H1 (cell line): ENCODE data around the gene CNDP1. TPM values are rescaled to one million over a fixed set of nuclear protein-coding genes. Genes with fewer than 3 reads are reported as not detected.

Experiments
- BACH1 ChIP-seq: IDR thresholded peaks from 2 replicates; pipeline ENCODE4 v1.6.1; 2012; ENCODE audit warnings: low read length, improper control_type of control experiment
- CHD7 ChIP-seq: fragments of 300-600 bp; sonication (generic); IDR thresholded peaks from 2 replicates; pipeline ENCODE4 v1.7.1; 2012; ENCODE audit warnings: low read length, moderate library complexity, mild to moderate bottlenecking, inconsistent platforms; ENCODE audit not compliant: insufficient replicate concordance
- HDAC6 ChIP-seq: IDR thresholded peaks from one replicate; pipeline ENCODE4 v1.7.1; 2012; ENCODE audit warnings: low read depth, mild to moderate bottlenecking, inconsistent platforms, low read length, moderate library complexity
- MAX ChIP-seq: IDR thresholded peaks from 2 replicates; pipeline ENCODE4 v1.6.1; 2012; ENCODE audit warnings: inconsistent platforms
- NRF1 ChIP-seq: IDR thresholded peaks from 2 replicates; pipeline ENCODE4 v1.6.1; 2011; ENCODE audit warnings: mild to moderate bottlenecking, low read depth, low read length, improper control_type of control experiment
- POLR2A ChIP-seq, 2 experiments: IDR thresholded peaks; 1 replicate in 1 of 2; 2 replicates in 1 of 2; pipeline ENCODE4 v1.6.1; 2011; ENCODE audit warnings: low read depth in 2 of 2, low read length in 2 of 2, mild to moderate bottlenecking in 2 of 2; ENCODE audit errors: control extremely low read depth in 1 of 2
- POU5F1 ChIP-seq: IDR thresholded peaks from 2 replicates; pipeline ENCODE4 v1.6.1; 2011; ENCODE audit warnings: low read depth, mild to moderate bottlenecking, low read length, moderate library complexity
- TAF1 ChIP-seq: IDR thresholded peaks from 2 replicates; pipeline ENCODE4 v1.6.1; 2011; ENCODE audit warnings: mild to moderate bottlenecking, low read depth, low read length
- polyA plus RNA-seq, 7 experiments: library from polyadenylated mRNA; depleted of rRNA in 3 of 7; stranded (reverse) in 5 of 7; unstranded in 2 of 7; fragments of >200 nt in 5 of 7; fragments of 200-250 nt in 2 of 7; gene quantifications; 1 replicate in 5 of 7; 2 replicates in 1 of 7; 4 replicates in 1 of 7; pipeline versions ENCODE4 v1.2.1 to v1.2.3, GENCODE V29; 2011 to 2013; ENCODE audit warnings: missing spikeins in 2 of 7, mixed read lengths in 2 of 7
- total RNA-seq: library from RNA; stranded (reverse); fragmentation: NEBNext Ultra II Directional; extraction: Animal tissue kit (Norgen Biotek cat#: 25700); gene quantifications from 2 replicates; pipeline ENCODE4 v1.2.1, GENCODE V29; 2021

CNDP1 gene
- total and polyA plus RNA-seq, 2 of the 8 experiments (the other 6 are each of a cell fraction or from before 2014, with no cell fraction given): 0.09 TPM; not detected in 1

GRCh38 chr18:74526488-74526887, 7.8 kb upstream of the CNDP1 start (continued):
- no peak for TF ChIP-seq CHD7
- no peak for TF ChIP-seq POU5F1
- no peak for TF ChIP-seq HDAC6
- no peak for TF ChIP-seq BACH1
- TF ChIP-seq TAF1: no peak
- no peak for TF ChIP-seq MAX
- no peak for TF ChIP-seq POLR2A (IDR thresholded peaks at IDR 0.05; ENCODE audit: control extremely low read depth in 1 of 2, low read depth in 2 of 2, low read length in 2 of 2)
- TF ChIP-seq NRF1: no peak
